PC-9 (cell line): ENCODE measurements around the gene SYTL2.

Source experiments
- CTCF ChIP-seq: fragments of 200-600 bp; sonication (generic); conservative IDR thresholded peaks from 2 replicates; pipeline ENCODE4 v1.6.1; 2017; ENCODE audit warnings: mixed run types, antibody characterized with exemption, mild to moderate bottlenecking, moderate library complexity
- EZH2 ChIP-seq: fragments of 200-600 bp; sonication (generic); IDR thresholded peaks from 2 replicates; pipeline ENCODE4 v1.8.0; 2017; ENCODE audit warnings: antibody characterized with exemption, low read depth

GRCh38 chr11:85813721-85814120, 2.8 kb upstream of the SYTL2 start:
- TF ChIP-seq CTCF: no peak
- no peak for TF ChIP-seq EZH2
